IMR-90 (cell line): Measurements from ENCODE around the gene FN1. TPM values are rescaled to one million over a fixed set of nuclear protein-coding genes. Genes with fewer than 3 reads are reported as not detected.

Experiments
- ATAC-seq: fragments of 200-7000 bp; cut with Tn5 transposase; 2 replicates; pipeline ENCODE4 v1.9.1; 2020; ENCODE audit warnings: low read depth, mild to moderate bottlenecking, moderate library complexity
- BruUV-seq: library from RNA; stranded (reverse); fragments of 400-500 nt; replicated peaks from 2 replicates; lab custom pipeline; 2021; lab: Mats Ljungman, UMichigan
- CTCF ChIA-PET: fragments of 300-600 bp; formaldehyde crosslinking; extraction: SDS; loops from one replicate; lab custom pipeline; 2021; ENCODE audit warnings: antibody characterized with exemption; lab: Yijun Ruan, JAX
- POLR2A ChIA-PET: fragments of 300-600 bp; sonication (Branson Sonifier 250); formaldehyde crosslinking; loops from one replicate; lab custom pipeline; 2022; ENCODE audit warnings: antibody characterized with exemption; ENCODE audit not compliant: unreplicated experiment; lab: Charles Lee
- DNase-seq: peaks from one replicate; pipeline ENCODE4 v3.0.0; 2013
- H2AFZ ChIP-seq: replicated peaks from 2 replicates; pipeline ENCODE3; 2013; ENCODE audit warnings: low read length, mild to moderate bottlenecking; ENCODE audit not compliant: poor library complexity
- H2AK5ac ChIP-seq: 2 replicates; pipeline ENCODE4 v1.6.1; 2013; ENCODE audit warnings: low read depth, low read length, inconsistent platforms
- H2AK9ac ChIP-seq: replicated peaks from 2 replicates; pipeline ENCODE3; 2013; ENCODE audit warnings: mild to moderate bottlenecking, low read depth, low read length, moderate library complexity; ENCODE audit not compliant: poor library complexity
- H2BK120ac ChIP-seq: 2 replicates; pipeline ENCODE4 v1.6.1; 2013; ENCODE audit warnings: low read depth, low read length, inconsistent platforms
- H2BK15ac ChIP-seq: 3 replicates; pipeline ENCODE4 v1.6.1; 2013; ENCODE audit warnings: low read depth, low read length, inconsistent platforms
- H2BK20ac ChIP-seq: 2 replicates; pipeline ENCODE4 v1.6.1; 2013; ENCODE audit warnings: low read depth, mild to moderate bottlenecking, inconsistent platforms, low read length, moderate library complexity
- H2BK5ac ChIP-seq: 2 replicates; pipeline ENCODE4 v1.6.1; 2013; ENCODE audit warnings: mild to moderate bottlenecking, low read depth, low read length, inconsistent platforms; ENCODE audit not compliant: poor library complexity, severe bottlenecking
- H3K14ac ChIP-seq: replicated peaks from 2 replicates; pipeline ENCODE4 v1.6.1; 2013; ENCODE audit warnings: low read depth, low read length, inconsistent platforms
- H3K18ac ChIP-seq: 2 replicates; pipeline ENCODE4 v1.6.1; 2013; ENCODE audit warnings: low read depth, low read length, control low read depth
- H3K23ac ChIP-seq: 2 replicates; pipeline ENCODE4 v1.6.1; 2013; ENCODE audit warnings: low read depth, low read length, inconsistent platforms
- H3K27ac ChIP-seq: 2 replicates; pipeline ENCODE4 v1.5.1; 2013; ENCODE audit warnings: mild to moderate bottlenecking, control low read depth, low read length; ENCODE audit not compliant: insufficient read depth
- H3K27me3 ChIP-seq: 2 replicates; pipeline ENCODE4 v1.6.1; 2013; ENCODE audit warnings: low read length; ENCODE audit not compliant: control insufficient read depth, insufficient read depth
- H3K36me3 ChIP-seq: 2 replicates; pipeline ENCODE4 v1.6.1; 2013; ENCODE audit warnings: low read length, mixed read lengths; ENCODE audit not compliant: control insufficient read depth, insufficient read depth
- H3K4ac ChIP-seq: 2 replicates; pipeline ENCODE4 v1.6.1; 2013; ENCODE audit warnings: low read depth, low read length, inconsistent platforms
- H3K4me1 ChIP-seq: 2 replicates; pipeline ENCODE4 v1.6.1; 2013; ENCODE audit warnings: low read length, mixed read lengths; ENCODE audit not compliant: control insufficient read depth, insufficient read depth
- H3K4me2 ChIP-seq: 2 replicates; pipeline ENCODE4 v1.6.1; 2013; ENCODE audit warnings: low read depth, mild to moderate bottlenecking, control low read depth, low read length, moderate library complexity
- H3K4me3 ChIP-seq: 2 replicates; pipeline ENCODE4 v1.5.1; 2013; ENCODE audit warnings: low read depth, mild to moderate bottlenecking, control low read depth, low read length, moderate library complexity; ENCODE audit not compliant: insufficient read depth
- H3K56ac ChIP-seq: 2 replicates; pipeline ENCODE4 v1.6.1; 2013; ENCODE audit warnings: low read length, inconsistent platforms; ENCODE audit not compliant: insufficient read depth; ENCODE audit errors: extremely low read depth
- H3K79me1 ChIP-seq, 2 experiments: 2 replicates each; pipeline ENCODE4 v1.6.1; 2013; ENCODE audit warnings: low read length in 2 of 2, inconsistent platforms in 1 of 2, low read depth in 1 of 2
- H3K9ac ChIP-seq: 2 replicates; pipeline ENCODE4 v1.6.1; 2013; ENCODE audit warnings: low read depth, low read length, control low read depth
- H3K9me1 ChIP-seq: 2 replicates; pipeline ENCODE4 v1.6.1; 2013; ENCODE audit warnings: low read length, inconsistent platforms; ENCODE audit not compliant: insufficient read depth
- H3K9me3 ChIP-seq: 2 replicates; pipeline ENCODE4 v1.6.1; 2013; ENCODE audit warnings: low read length; ENCODE audit not compliant: control insufficient read depth, insufficient read depth
- H4K20me1 ChIP-seq: 2 replicates; pipeline ENCODE4 v1.6.1; 2013; ENCODE audit warnings: low read length, inconsistent platforms; ENCODE audit not compliant: insufficient read depth
- H4K5ac ChIP-seq: 2 replicates; pipeline ENCODE4 v1.6.1; 2013; ENCODE audit warnings: mild to moderate bottlenecking, low read depth, low read length, control low read depth
- H4K8ac ChIP-seq, 2 experiments: 2 replicates each; pipeline ENCODE4 v1.6.1; 2013; ENCODE audit warnings: low read depth in 2 of 2, low read length in 2 of 2, control low read depth in 1 of 2, inconsistent platforms in 1 of 2
- H4K91ac ChIP-seq: 2 replicates; pipeline ENCODE4 v1.6.1; 2013; ENCODE audit warnings: low read depth, low read length, inconsistent platforms; ENCODE audit not compliant: insufficient read depth
- CEBPB ChIP-seq: IDR thresholded peaks from 2 replicates; pipeline ENCODE4 v1.6.1; 2012; ENCODE audit warnings: low read depth, low read length, improper control_type of control experiment
- CHD1 ChIP-seq: IDR thresholded peaks from 2 replicates; pipeline ENCODE4 v1.6.1; 2012; ENCODE audit warnings: low read depth, low read length, improper control_type of control experiment
- FOS ChIP-seq: fragments of 150-350 bp; IDR thresholded peaks from 2 replicates; pipeline ENCODE4 v1.6.1; 2016; ENCODE audit warnings: low read depth, low read length
- MAFK ChIP-seq: IDR thresholded peaks from 2 replicates; pipeline ENCODE4 v1.6.1; 2012; ENCODE audit warnings: low read depth, low read length, improper control_type of control experiment
- MAZ ChIP-seq: IDR thresholded peaks from 2 replicates; pipeline ENCODE4 v1.6.1; 2012; ENCODE audit warnings: low read depth, mild to moderate bottlenecking, low read length, improper control_type of control experiment, moderate library complexity, borderline replicate concordance
- MXI1 ChIP-seq: IDR thresholded peaks from 2 replicates; pipeline ENCODE4 v1.6.1; 2012; ENCODE audit warnings: low read depth, mild to moderate bottlenecking, low read length, moderate library complexity, borderline replicate concordance
- NFE2L2 ChIP-seq: fragments of 150-350 bp; IDR thresholded peaks from 2 replicates; pipeline ENCODE4 v1.6.1; 2016; ENCODE audit warnings: low read depth, mild to moderate bottlenecking, low read length
- POLR2A ChIP-seq: IDR thresholded peaks from 2 replicates; pipeline ENCODE4 v1.6.1; 2012; ENCODE audit warnings: mild to moderate bottlenecking, low read depth, low read length
- RAD21 ChIP-seq: IDR thresholded peaks from 2 replicates; pipeline ENCODE4 v1.6.1; 2012; ENCODE audit warnings: low read length, improper control_type of control experiment
- RCOR1 ChIP-seq: IDR thresholded peaks from 2 replicates; pipeline ENCODE4 v1.6.1; 2012; ENCODE audit warnings: mild to moderate bottlenecking, low read length, improper control_type of control experiment; ENCODE audit not compliant: insufficient replicate concordance
- RFX5 ChIP-seq: IDR thresholded peaks from 2 replicates; pipeline ENCODE4 v1.8.0; 2012; ENCODE audit warnings: low read depth, mild to moderate bottlenecking, low read length, moderate library complexity
- WGBS, 2 experiments: methylation state at CpG; one replicate each; pipeline versions ENCODE4 v1.1.5 to v1.1.7; 2013; ENCODE audit warnings: missing lambda C conversion rate in 2 of 2; ENCODE audit not compliant: insufficient read length in 1 of 2; ENCODE audit errors: extremely low coverage in 2 of 2; 5-methylcytosine and 5-hydroxymethylcytosine counted together
- dilution Hi-C: fragments of 300-500 bp; cut with HindIII; formaldehyde crosslinking; loops from one replicate; pipeline ENCODE4 v1.14.3; 2018; ENCODE audit warnings: low sequenced_read_pairs; ENCODE audit not compliant: unreplicated experiment
- in situ Hi-C: fragments of 300-500 bp; cut with MboI; formaldehyde crosslinking; loops from 3 replicates; pipeline ENCODE4 v1.14.3; 2019; ENCODE audit warnings: low sequenced_read_pairs, inconsistent platforms, mixed read lengths
- intact Hi-C: fragments of 100-400 bp; cut with micrococcal nuclease; formaldehyde crosslinking; loops from 2 replicates; pipeline ENCODE4 v1.10.0; 2022
- polyA plus RNA-seq, 3 experiments: library from polyadenylated mRNA; depleted of rRNA; stranded (reverse); fragments of >200 nt; gene quantifications; 2 replicates each; pipeline ENCODE4 v1.2.3, GENCODE V29; 2012; ENCODE audit warnings: low replicate concordance in 1 of 3
- total RNA-seq: library from RNA; depleted of rRNA; stranded (reverse); fragments of >200 nt; gene quantifications from 2 replicates; pipeline ENCODE4 v1.2.3, GENCODE V29; 2012
- TF ChIP-seq, protein P1 (sequence below): fragments of 150-350 bp; IDR thresholded peaks from 2 replicates; pipeline ENCODE4 v1.6.1; 2016; ENCODE audit warnings: low read depth, mild to moderate bottlenecking, low read length, moderate library complexity, borderline replicate concordance

FN1 gene
- total and polyA plus RNA-seq, 2 of the 4 experiments (the other 2 are of a cell fraction): 8,243 to 13,004 TPM

DNA sequence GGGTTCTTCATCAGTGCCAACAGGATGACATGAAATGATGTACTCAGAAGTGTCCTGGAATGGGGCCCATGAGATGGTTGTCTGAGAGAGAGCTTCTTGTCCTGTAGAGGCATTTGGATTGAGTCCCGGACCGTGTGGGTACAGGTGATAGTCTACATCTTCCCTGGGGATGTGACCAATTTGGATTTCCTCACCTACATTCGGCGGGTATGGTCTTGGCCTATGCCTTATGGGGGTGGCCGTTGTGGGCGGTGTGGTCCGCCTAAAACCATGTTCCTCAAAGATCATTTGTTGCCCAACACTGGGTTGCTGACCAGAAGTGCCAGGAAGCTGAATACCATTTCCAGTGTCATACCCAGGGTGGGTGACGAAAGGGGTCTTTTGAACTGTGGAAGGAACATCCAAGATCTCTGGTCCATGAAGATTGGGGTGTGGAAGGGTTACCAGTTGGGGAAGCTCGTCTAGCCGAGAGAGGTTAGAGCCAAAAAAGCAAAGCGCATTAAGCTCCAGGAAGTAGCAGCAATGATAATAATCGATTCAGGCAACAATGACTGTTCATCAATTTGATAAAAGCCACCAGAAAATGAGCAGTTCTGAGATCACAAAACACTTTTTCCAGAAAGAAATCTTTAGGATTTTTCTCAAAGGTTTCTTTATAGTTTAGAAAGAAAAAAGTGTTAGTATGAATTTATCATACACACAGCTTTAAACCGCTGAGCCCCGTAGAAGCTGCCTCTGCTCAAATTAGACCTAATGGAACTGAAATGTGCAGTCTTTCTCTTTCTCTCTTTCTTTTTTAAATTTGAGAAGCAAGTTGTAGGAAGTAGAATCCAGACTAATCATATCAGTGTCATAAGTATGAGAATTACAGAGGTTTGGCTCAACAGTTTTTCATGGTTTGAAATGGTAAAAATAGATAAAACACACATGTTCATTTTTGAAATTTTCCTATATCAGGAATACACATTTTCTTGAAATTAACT lies 63.7 kb downstream of the FN1 start (continued):
- TF ChIP-seq RFX5: no peak
- TF ChIP-seq MXI1: no peak

DNA sequence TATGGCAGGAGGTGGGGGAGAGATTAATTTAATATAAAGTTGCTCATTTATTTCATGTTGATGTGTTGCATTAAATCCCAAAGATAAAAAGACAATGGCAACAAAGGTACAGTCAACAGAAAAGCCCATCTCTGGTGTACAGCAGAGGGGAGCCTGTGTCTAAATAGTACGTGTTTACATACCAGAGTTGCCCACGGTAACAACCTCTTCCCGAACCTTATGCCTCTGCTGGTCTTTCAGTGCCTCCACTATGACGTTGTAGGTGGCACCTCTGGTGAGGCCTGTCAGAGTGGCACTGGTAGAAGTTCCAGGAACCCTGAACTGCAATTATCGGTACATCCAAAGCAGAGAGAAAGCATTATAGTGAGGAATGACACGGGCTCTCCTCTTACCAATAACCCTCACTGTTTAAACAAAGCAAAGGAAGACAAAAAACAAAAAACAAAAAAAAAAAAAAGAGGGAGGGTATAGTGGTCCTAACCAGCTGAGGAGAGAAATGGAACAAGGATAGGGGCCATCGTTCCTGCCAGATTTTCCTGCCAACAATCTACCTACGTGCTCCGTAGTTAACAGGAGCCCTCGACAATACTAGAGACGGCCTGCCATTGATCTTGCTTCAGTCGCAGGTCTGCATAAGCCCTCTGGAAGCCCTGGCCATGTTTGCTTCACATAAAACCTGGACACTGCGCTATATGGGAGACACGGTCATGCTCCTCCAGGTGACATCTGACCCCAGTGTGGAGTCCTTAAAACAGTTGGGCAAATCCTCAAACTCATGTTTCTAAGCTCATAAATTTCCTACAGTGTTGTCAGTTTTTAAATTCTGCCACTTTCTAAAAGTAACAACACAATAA lies 65.5 kb downstream of the FN1 start:
- peak overlapping the region in 1 of 2 experiments; percentile 27; a peak in 1 of 4 replicates for H4K8ac ChIP-seq
- peaks cover 9% of the 10 kb centered on the region for H3K9me1 ChIP-seq
- H3K18ac ChIP-seq: no peak overlapping the region
- no peak overlapping the region for H3K4me3 ChIP-seq
- peak overlapping the region; percentile 29; the same call in 1 of the 2 replicates for H3K14ac ChIP-seq
- H3K36me3 ChIP-seq: peaks cover 69% of the 10 kb centered on the region
- POLR2A ChIA-PET: no interaction called here
- 0 out of 2 replicates have a peak overlapping the region, but pooled peaks have one; percentile 44 for H4K5ac ChIP-seq
- H3K9me3 ChIP-seq: no peaks in the 10 kb centered on the region
- H2AFZ ChIP-seq: no peak overlapping the region
- no peak overlapping the region for H3K56ac ChIP-seq
- H2BK20ac ChIP-seq: no peak overlapping the region
- H2AK9ac ChIP-seq: peak overlapping the region; percentile 79
- H2BK120ac ChIP-seq: no peak overlapping the region
- peak overlapping the region; percentile 15; the same call in 1 of the 2 replicates for H3K27ac ChIP-seq
- H3K4ac ChIP-seq: no peak overlapping the region
- DNase-seq (no peak), ATAC-seq (no peak)
- no peak overlapping the region for H3K4me2 ChIP-seq
- no peak overlapping the region for H3K23ac ChIP-seq
- intact Hi-C loops: no loop called here
- no peak overlapping the region for H2BK15ac ChIP-seq
- H3K27me3 ChIP-seq: no peaks in the 10 kb centered on the region
- in situ Hi-C loops: no loop called here
- WGBS, 2 experiments: 97% methylated on average over 6 of the region's 14 CpGs; no CpG with 5 or more reads in 1 of the 2 experiments
- no TSS peak for BruUV-seq
- no peak overlapping the region for H2AK5ac ChIP-seq
- CTCF ChIA-PET: no interaction called here
- H3K9ac ChIP-seq: no peak overlapping the region
- dilution Hi-C loops: no loop called here
- peaks cover 15 to 45% of the 10 kb centered on the region in 2 experiments for H3K79me1 ChIP-seq
- peaks cover 35% of the 10 kb centered on the region for H4K20me1 ChIP-seq
- H4K91ac ChIP-seq: no peak overlapping the region
- peaks cover 6% of the 10 kb centered on the region for H3K4me1 ChIP-seq
- H2BK5ac ChIP-seq: peak overlapping the region; percentile 24
- TF ChIP-seq MAFK: no peak
- no peak for TF ChIP-seq MAZ
- TF ChIP-seq CEBPB: no peak
- TF ChIP-seq CHD1: no peak
- TF ChIP-seq, protein P1, sequence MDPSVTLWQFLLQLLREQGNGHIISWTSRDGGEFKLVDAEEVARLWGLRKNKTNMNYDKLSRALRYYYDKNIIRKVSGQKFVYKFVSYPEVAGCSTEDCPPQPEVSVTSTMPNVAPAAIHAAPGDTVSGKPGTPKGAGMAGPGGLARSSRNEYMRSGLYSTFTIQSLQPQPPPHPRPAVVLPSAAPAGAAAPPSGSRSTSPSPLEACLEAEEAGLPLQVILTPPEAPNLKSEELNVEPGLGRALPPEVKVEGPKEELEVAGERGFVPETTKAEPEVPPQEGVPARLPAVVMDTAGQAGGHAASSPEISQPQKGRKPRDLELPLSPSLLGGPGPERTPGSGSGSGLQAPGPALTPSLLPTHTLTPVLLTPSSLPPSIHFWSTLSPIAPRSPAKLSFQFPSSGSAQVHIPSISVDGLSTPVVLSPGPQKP: no peak
- no peak for TF ChIP-seq NFE2L2
- TF ChIP-seq RCOR1: no peak
- TF ChIP-seq RFX5: no peak
- no peak for TF ChIP-seq RAD21
- TF ChIP-seq FOS: no peak
- no peak for TF ChIP-seq POLR2A
- no peak for TF ChIP-seq MXI1
